Peyer's patch (tissue), 4 donors: ENCODE data around the gene NPIPA5.
"Not testable (repeated sequence)": the region's sequence is repeated elsewhere in the genome, so short reads cannot be mapped to it uniquely, and the experiment has no call there.

ENCODE experiments used
- CTCF ChIP-seq, 6 experiments: fragments of 450-650 bp in 4 of 6; fragments of 200-600 bp in 2 of 6; sonication (generic) in 1 of 6; IDR thresholded peaks; one replicate each; pipeline ENCODE4 v1.5.1; 2017 to 2019; ENCODE audit warnings: antibody characterized with exemption in 6 of 6, mild to moderate bottlenecking in 3 of 6, moderate library complexity in 1 of 6
- POLR2A ChIP-seq, 2 donors: fragments of 450-650 bp; IDR thresholded peaks; one replicate each; pipeline ENCODE4 v1.5.1; 2017; ENCODE audit warnings: antibody characterized with exemption in 2 of 2, mild to moderate bottlenecking in 2 of 2, moderate library complexity in 2 of 2

- not testable (repeated sequence) for TF ChIP-seq CTCF, POLR2A (IDR thresholded peaks at IDR 0.05)
Observed at GRCh38 chr16:15396509-15396829, 18.4 kb upstream of the NPIPA5 start.
